ENCODE data around the gene ABCD3.
"Not testable (repeated sequence)": the region's sequence is repeated elsewhere in the genome, so short reads cannot be mapped to it uniquely, and the experiment has no call there.

- TF ChIP-seq CTCF (conservative IDR thresholded peaks at IDR 0.05; ENCODE audit: low read length); EZH2phosphoT487 (IDR thresholded peaks at IDR 0.05; ENCODE audit: borderline replicate concordance): not testable (repeated sequence)
These were observed 27.5 kb downstream of the ABCD3 start for GRCh38 chr1:94445733-94446132.
